Uterus (tissue), 4 donors: ENCODE data around the gene PTPRM. TPM values are rescaled to one million over a fixed set of nuclear protein-coding genes. Genes with fewer than 3 reads are reported as not detected.

Source experiments
- DNase-seq, 2 donors: peaks; one replicate each; pipeline ENCODE4 v3.0.0-alpha.2; 2019 to 2020
- H3K27ac ChIP-seq, 2 donors: fragments of 200-600 bp; sonication (generic); 1 replicate in 1 of 2; 2 replicates in 1 of 2; pipeline ENCODE4 v1.5.1; 2016 to 2018
- H3K27me3 ChIP-seq, 2 donors: fragments of 200-600 bp; sonication (generic); one replicate each; pipeline ENCODE4 v1.5.1; 2018 to 2019; ENCODE audit warnings: control low read depth in 1 of 2
- H3K36me3 ChIP-seq, 2 donors: fragments of 200-600 bp; sonication (generic); one replicate each; pipeline ENCODE4 v1.5.1; 2019; ENCODE audit warnings: control low read depth in 1 of 2
- H3K4me1 ChIP-seq, 2 donors: fragments of 200-600 bp; sonication (generic); one replicate each; pipeline ENCODE4 v1.5.1; 2018 to 2019; ENCODE audit warnings: control low read depth in 1 of 2
- H3K4me3 ChIP-seq, 2 donors: fragments of 200-600 bp; sonication (generic); 1 replicate in 1 of 2; 2 replicates in 1 of 2; pipeline ENCODE4 v1.5.1; 2018 to 2019; ENCODE audit warnings: mild to moderate bottlenecking in 1 of 2
- H3K9me3 ChIP-seq, 2 donors: fragments of 200-600 bp; sonication (generic); one replicate each; pipeline ENCODE4 v1.5.1; 2019; ENCODE audit warnings: control low read depth in 1 of 2
- CTCF ChIP-seq, 4 experiments: fragments of 200-600 bp in 2 of 4; fragments of 450-650 bp in 2 of 4; sonication (generic) in 2 of 4; IDR thresholded peaks; one replicate each; pipeline ENCODE4 v1.5.1; 2016 to 2019; ENCODE audit warnings: antibody characterized with exemption in 4 of 4, mild to moderate bottlenecking in 2 of 4, moderate library complexity in 1 of 4
- POLR2A ChIP-seq, 2 donors: fragments of 450-650 bp; IDR thresholded peaks; one replicate each; pipeline ENCODE4 v1.6.1; 2016; ENCODE audit warnings: antibody characterized with exemption in 2 of 2, mild to moderate bottlenecking in 1 of 2, moderate library complexity in 1 of 2
- intact Hi-C: fragments of 100-400 bp; cut with DNase I; formaldehyde crosslinking; loops from one replicate; pipeline ENCODE4 v1.15.1; 2023; ENCODE audit warnings: low total_unique reads
- total RNA-seq, 4 donors: library from RNA; depleted of rRNA in 3 of 4; stranded (reverse); fragments of >200 nt in 3 of 4; gene quantifications; one replicate each; pipeline versions ENCODE4 v1.1.0 to v1.2.4, GENCODE V29; 2014 to 2023
- donor health status: DM: yes; HTN: yes; CAD: no.

Gene PTPRM
- total RNA-seq, 4 donors from 2014 or later = 62.0 to 127 (median 85.7) TPM

GRCh38 chr18:8303151-8303755, 736.1 kb downstream of the PTPRM start:
- H3K27ac ChIP-seq = no peak overlapping the region
- H3K27me3 ChIP-seq = no peaks in the 10 kb centered on the region
- DNase-seq = no peak
- no peaks in the 10 kb centered on the region for H3K36me3 ChIP-seq
- intact Hi-C loops = no loop called here
- H3K4me1 ChIP-seq = no peaks in the 10 kb centered on the region
- H3K4me3 ChIP-seq = no peak overlapping the region
- TF ChIP-seq POLR2A (IDR thresholded peaks at IDR 0.05) (no peak), CTCF (IDR thresholded peaks at IDR 0.05) (no peak)
- H3K9me3 ChIP-seq = no peaks in the 10 kb centered on the region

- Histone ChIP-seq H3K27ac (no peak overlapping the region), H3K4me1 (no peaks in the 10 kb centered on the region), H3K27me3 (no peaks in the 10 kb centered on the region), H3K9me3 (no peaks in the 10 kb centered on the region), H3K4me3 (no peak overlapping the region), H3K36me3 (no peaks in the 10 kb centered on the region)
- no peak for DNase-seq
- TF ChIP-seq POLR2A (IDR thresholded peaks at IDR 0.05) (no peak), CTCF (IDR thresholded peaks at IDR 0.05) (no peak)
- intact Hi-C loops = no loop called here
These were observed 740.8 kb downstream of the PTPRM start for GRCh38 chr18:8307960-8308359.

DNA sequence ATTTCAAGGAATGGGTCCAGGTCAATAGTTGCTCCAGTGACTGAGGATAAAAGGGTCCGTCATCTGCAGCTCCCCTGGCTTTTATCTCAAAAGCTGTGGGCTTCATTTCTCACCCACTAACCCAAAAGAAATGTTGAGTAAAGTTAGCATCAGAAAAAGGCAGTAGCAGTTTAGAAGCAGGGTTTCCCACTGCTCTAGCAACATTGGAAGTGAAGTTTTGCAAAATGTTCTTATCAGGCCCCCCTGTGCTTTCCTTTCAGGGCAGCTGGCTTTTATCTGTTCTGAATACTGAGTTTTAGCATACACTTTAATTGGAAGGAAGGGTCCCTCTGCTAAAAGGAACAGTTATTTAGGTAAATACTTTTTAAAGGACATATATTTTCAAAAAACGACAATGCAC, 745.9 kb downstream of the PTPRM start:
- no peaks in the 10 kb centered on the region for H3K27me3 ChIP-seq
- no peak overlapping the region for H3K4me3 ChIP-seq
- H3K4me1 ChIP-seq = no peaks in the 10 kb centered on the region
- H3K9me3 ChIP-seq = no peaks in the 10 kb centered on the region
- no peaks in the 10 kb centered on the region for H3K36me3 ChIP-seq
- DNase-seq = no peak
- no peak overlapping the region for H3K27ac ChIP-seq
- intact Hi-C loops = no loop called here
- TF ChIP-seq POLR2A (IDR thresholded peaks at IDR 0.05) (no peak), CTCF (IDR thresholded peaks at IDR 0.05) (no peak)

- H3K27me3 ChIP-seq = no peaks in the 10 kb centered on the region
- intact Hi-C loops = no loop called here
These were observed 747.0 kb downstream of the PTPRM start for GRCh38 chr18:8314124-8314523.

More at GRCh38 chr18:8314124-8314523, 747.0 kb downstream of the PTPRM start:
- TF ChIP-seq CTCF (IDR thresholded peaks at IDR 0.05) = no peak
- TF ChIP-seq POLR2A (IDR thresholded peaks at IDR 0.05) = no peak
- no peaks in the 10 kb centered on the region for H3K36me3 ChIP-seq
- no peaks in the 10 kb centered on the region for H3K9me3 ChIP-seq
- H3K4me1 ChIP-seq = no peaks in the 10 kb centered on the region
- DNase-seq = no peak
- H3K27ac ChIP-seq = no peak overlapping the region
- H3K4me3 ChIP-seq = no peak overlapping the region
